Measurements from ENCODE around the gene MRPL53. TPM values are rescaled to one million over a fixed set of nuclear protein-coding genes. Genes with fewer than 3 reads are reported as not detected.

The MRPL53 gene
- total and polyA plus RNA-seq, 2 of the 13 experiments (the other 11 are each of a cell fraction or from before 2014, with no cell fraction given): 34.3 to 51.9 TPM

DNA sequence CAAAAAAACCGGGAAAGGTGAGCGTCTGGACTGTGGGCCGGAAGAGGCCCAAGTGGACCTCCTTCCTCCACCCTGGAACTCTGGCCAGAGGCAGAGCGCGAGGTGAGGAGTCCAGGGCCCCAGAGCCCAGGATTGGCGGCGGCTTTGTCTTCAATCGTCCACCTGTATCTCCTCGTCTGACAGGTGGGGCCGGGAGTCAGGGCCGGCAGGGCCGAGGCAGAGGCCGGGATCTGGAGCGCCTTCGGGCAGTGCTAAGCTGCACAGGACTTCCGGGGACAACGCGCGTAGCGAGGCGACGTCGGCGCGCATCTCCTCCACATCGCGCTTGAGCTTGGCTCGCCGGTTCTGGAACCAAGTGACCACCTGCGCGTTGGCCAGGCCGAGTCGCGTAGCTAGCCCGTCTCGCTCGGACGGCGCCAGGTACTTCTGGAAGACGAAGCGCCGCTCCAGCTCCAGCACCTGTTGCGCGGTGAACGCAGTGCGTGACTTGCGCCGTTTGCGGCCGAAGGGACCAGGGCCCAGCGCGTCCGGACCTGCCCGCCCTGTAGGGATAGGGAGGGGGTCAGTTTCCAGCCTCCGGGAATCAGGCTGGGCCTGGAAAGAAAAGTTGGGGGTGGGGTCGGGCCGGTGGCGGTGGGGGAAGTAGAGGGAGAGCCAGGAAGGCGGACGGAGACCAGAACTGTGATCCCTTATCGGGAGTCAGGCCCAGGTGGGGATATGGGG is 25.5 kb upstream of the MRPL53 start:
- no peaks in the 10 kb centered on the region for H3K9me3 ChIP-seq (ENCODE audit: low read length)
- H3K27ac ChIP-seq (ENCODE audit: extremely low read length, insufficient read depth, low read length): peak overlapping the region; percentile 70
- WGBS (ENCODE audit: low lambda C conversion rate): 76% methylated on average over 61 of the region's 61 CpGs
- ChIA-PET CTCF (ENCODE audit: low intra/inter-chr PET ratio, low total read pairs) (no interaction called here), POLR2A (interaction anchor here (0.6 to 16.5 kb wide), 10 partner anchors 9 to 69 kb away, joined by 3 to 795 read pairs (median 6); partner anchors contain the start of genes AUP1, CCDC142, DQX1 and HTRA2)
- no peak overlapping the region for H2AFZ ChIP-seq (ENCODE audit: low read length)
- H4K20me1 ChIP-seq (ENCODE audit: insufficient read depth, low read length): no peaks in the 10 kb centered on the region
- H3K4me2 ChIP-seq (ENCODE audit: low read depth, low read length): peak overlapping the region; percentile 92
- peak overlapping the region; percentile 50; the same call in 1 of the 2 replicates for H3K9ac ChIP-seq (ENCODE audit: insufficient read depth, low read depth, low read length)
- DNase-seq (ENCODE audit: low spot score) (no peak), FAIRE-seq (no peak), ATAC-seq (peak; percentile 4)
- H3K36me3 ChIP-seq (replicated peaks in 1 of 2; ENCODE audit: control insufficient read depth in 1 of 2, insufficient read depth in 2 of 2, low read length in 2 of 2): peaks cover 6 to 14% of the 10 kb centered on the region in 2 experiments
- intact Hi-C loops (cut with micrococcal nuclease; ENCODE audit: unreplicated experiment) (loop anchor here (1.0 to 10.0 kb wide), 2 partner anchors 9 to 1803 kb away; no protein-coding TSS in a partner anchor), in situ Hi-C loops (cut with HindIII; ENCODE audit: extremely low pct_ligation_motif_present, low pct_unique_long_range_greater_than_20kb) (no loop called here)
- peaks cover 66% of the 10 kb centered on the region for H3K4me1 ChIP-seq (ENCODE audit: insufficient read depth, low read length)
- peaks cover 15% of the 10 kb centered on the region for H3K79me2 ChIP-seq (ENCODE audit: insufficient read depth, low read length)
- no TSS peak for BruUV-seq (replicated peaks)
- no peaks in the 10 kb centered on the region; a peak in 1 of 5 replicates for H3K27me3 ChIP-seq (ENCODE audit: control insufficient read depth in 1 of 2, insufficient read depth in 2 of 2, low read length in 2 of 2)
- H3K4me3 ChIP-seq (replicated peaks in 1 of 3; ENCODE audit: insufficient read depth in 1 of 3, low read depth in 2 of 3, low read length in 3 of 3): peak overlapping the region; percentile 32 to 66 (median 53); a peak in 5 of 6 replicates
- TF ChIP-seq NFKBIZ (CRISPR knock-in tag; IDR thresholded peaks at IDR 0.05) (no peak), HNRNPL (IDR thresholded peaks at IDR 0.05; ENCODE audit: low read depth, low read length) (no peak), EHMT2 (IDR thresholded peaks at IDR 0.05; ENCODE audit: borderline replicate concordance, low read depth, low read length) (no peak), HNRNPLL (IDR thresholded peaks at IDR 0.05; ENCODE audit: low read depth, low read length, poor library complexity, severe bottlenecking) (peak; percentile 100), SP1 (IDR thresholded peaks at IDR 0.05) (no peak), SP1 (CRISPR knock-in tag; IDR thresholded peaks at IDR 0.05) (no peak), GFI1 (CRISPR knock-in tag; IDR thresholded peaks at IDR 0.05; ENCODE audit: borderline replicate concordance) (0 out of 2 replicates have a peak, but pooled peaks have one; percentile 42), ZNF629 (CRISPR knock-in tag; conservative IDR thresholded peaks at IDR 0.05) (no peak), ZNF326 (CRISPR knock-in tag; IDR thresholded peaks at IDR 0.05; ENCODE audit: borderline replicate concordance) (peak; percentile 61; the same call in 1 of the 2 replicates), ZFP82 (CRISPR knock-in tag; IDR thresholded peaks at IDR 0.05; ENCODE audit: borderline replicate concordance) (no peak), HOXA9 (CRISPR knock-in tag; IDR thresholded peaks at IDR 0.05; ENCODE audit: borderline replicate concordance) (no peak), ZNF83 (CRISPR knock-in tag; IDR thresholded peaks at IDR 0.05; ENCODE audit: borderline replicate concordance) (no peak), GATA4 (IDR thresholded peaks at IDR 0.05; ENCODE audit: borderline replicate concordance, low read depth) (no peak), ZBTB7B (CRISPR knock-in tag; IDR thresholded peaks at IDR 0.05) (no peak), KDM4B (CRISPR knock-in tag; IDR thresholded peaks at IDR 0.05) (no peak), TSC22D2 (CRISPR knock-in tag; IDR thresholded peaks at IDR 0.05; ENCODE audit: borderline replicate concordance) (no peak), AKNA (CRISPR knock-in tag; IDR thresholded peaks at IDR 0.05; ENCODE audit: borderline replicate concordance) (no peak), TBL1XR1 (IDR thresholded peaks at IDR 0.05; ENCODE audit: borderline replicate concordance, low read length, partially characterized antibody) (no peak), ZNF607 (CRISPR knock-in tag; IDR thresholded peaks at IDR 0.05; ENCODE audit: borderline replicate concordance) (no peak), CCDC6 (CRISPR knock-in tag; IDR thresholded peaks at IDR 0.05) (no peak), XBP1 (CRISPR knock-in tag; IDR thresholded peaks at IDR 0.05) (no peak)

Data from HepG2 (cell line).